HCT116 (cell line): Measurements from ENCODE around the gene KLHL10. TPM values are rescaled to one million over a fixed set of nuclear protein-coding genes. Genes with fewer than 3 reads are reported as not detected.

Experiments used
- ATAC-seq: fragments of 200-7000 bp; cut with Tn5 transposase; 2 replicates; pipeline ENCODE4 v1.9.1; 2020; ENCODE audit warnings: mild to moderate bottlenecking, moderate library complexity
- BruUV-seq: library from RNA; stranded (reverse); fragments of 400-500 nt; replicated peaks from 2 replicates; lab custom pipeline; 2021; lab: Mats Ljungman, UMichigan
- CTCF ChIA-PET: fragments of 300-600 bp; sonication (Branson Sonifier 250); formaldehyde crosslinking; loops from one replicate; lab custom pipeline; 2021; ENCODE audit warnings: antibody characterized with exemption; lab: Charles Lee
- POLR2A ChIA-PET: fragments of 300-600, 350-600 bp; sonication (Branson Sonifier 250); formaldehyde crosslinking; loops from one replicate; lab custom pipeline; 2021; ENCODE audit warnings: antibody characterized with exemption; lab: Charles Lee
- RAD21 ChIA-PET, 2 experiments: fragments of 300-600 bp; sonication (Branson Sonifier 250); formaldehyde crosslinking; loops; one replicate each; lab custom pipeline; 2023; ENCODE audit warnings: low total read pairs in 2 of 2; ENCODE audit not compliant: uncharacterized antibody in 2 of 2, unreplicated experiment in 2 of 2, low non-redundant PET in 1 of 2; lab: Charles Lee
- DNase-seq: peaks from one replicate; pipeline ENCODE4 v3.0.0-alpha.2; 2010; ENCODE audit warnings: low read depth, low spot score
- H2AFZ ChIP-seq: fragments of 200-600 bp; shearing (Covaris generic), sonication (generic); 2 replicates; pipeline ENCODE4 v1.6.1; 2017; ENCODE audit warnings: low read depth, mixed run types, mixed read lengths, antibody characterized with exemption, low read length; ENCODE audit not compliant: poor library complexity, severe bottlenecking
- H3K27ac ChIP-seq: 2 replicates; pipeline ENCODE4 v1.5.1; 2012; ENCODE audit warnings: low read depth, low read length
- H3K27me3 ChIP-seq: fragments of 200-600 bp; sonication (generic); 2 replicates; pipeline ENCODE4 v1.6.1; 2016; ENCODE audit warnings: mixed run types, low read length, mixed read lengths; ENCODE audit not compliant: insufficient read depth
- H3K36me3 ChIP-seq, 2 experiments: fragments of 200-500 bp in 1 of 2; fragments of 200-600 bp in 1 of 2; sonication (Bioruptor generic) in 1 of 2; sonication (generic) in 1 of 2; 2 replicates each; pipeline versions ENCODE4 v1.5.1 to v1.6.1; 2014 to 2016; ENCODE audit warnings: low read length in 2 of 2, inconsistent platforms in 1 of 2, mixed read lengths in 1 of 2, mixed run types in 1 of 2; ENCODE audit not compliant: insufficient read depth in 2 of 2, control insufficient read depth in 1 of 2
- H3K4me1 ChIP-seq, 2 experiments: fragments of 200-600 bp in 1 of 2; sonication (generic) in 1 of 2; 2 replicates each; pipeline versions ENCODE4 v1.5.1 to v1.6.1; 2012 to 2017; ENCODE audit warnings: low read length in 2 of 2, inconsistent platforms in 1 of 2, mild to moderate bottlenecking in 1 of 2, mixed read lengths in 1 of 2, mixed run types in 1 of 2, moderate library complexity in 1 of 2; ENCODE audit not compliant: insufficient read depth in 2 of 2, control insufficient read depth in 1 of 2
- H3K4me2 ChIP-seq: fragments of 200-600 bp; sonication (generic); 2 replicates; pipeline ENCODE4 v1.6.1; 2017; ENCODE audit warnings: mixed run types, low read length, mixed read lengths
- H3K4me3 ChIP-seq, 2 experiments: fragments of 200-600 bp in 1 of 2; sonication (generic) in 1 of 2; replicated peaks in 1 of 2; 2 replicates each; pipeline ENCODE4 v1.5.1; 2011 to 2016; ENCODE audit warnings: low read length in 2 of 2, control low read depth in 1 of 2, low read depth in 1 of 2, mild to moderate bottlenecking in 1 of 2, mixed read lengths in 1 of 2, mixed run types in 1 of 2
- H3K79me2 ChIP-seq: fragments of 200-600 bp; sonication (generic); 2 replicates; pipeline ENCODE4 v1.6.1; 2017; ENCODE audit warnings: mild to moderate bottlenecking, mixed run types, low read length, moderate library complexity, mixed read lengths; ENCODE audit not compliant: insufficient read depth
- H3K9ac ChIP-seq: fragments of 200-600 bp; sonication (generic); 2 replicates; pipeline ENCODE4 v1.6.1; 2016; ENCODE audit warnings: low read length, mixed read lengths
- H3K9me2 ChIP-seq: fragments of 200-600 bp; sonication (generic), shearing (Covaris generic); 2 replicates; pipeline ENCODE4 v1.6.1; 2017; ENCODE audit warnings: mixed run types, mild to moderate bottlenecking, moderate library complexity; ENCODE audit not compliant: insufficient read depth
- H3K9me3 ChIP-seq, 2 experiments: fragments of 200-500 bp in 1 of 2; fragments of 200-600 bp in 1 of 2; sonication (Bioruptor generic) in 1 of 2; sonication (generic) in 1 of 2; 2 replicates each; pipeline ENCODE4 v1.6.1; 2014 to 2017; ENCODE audit warnings: low read length in 2 of 2, mixed read lengths in 2 of 2, inconsistent platforms in 1 of 2, low read depth in 1 of 2, mild to moderate bottlenecking in 1 of 2, mixed run types in 1 of 2, moderate library complexity in 1 of 2; ENCODE audit not compliant: control insufficient read depth in 1 of 2, insufficient read depth in 1 of 2
- H4K20me1 ChIP-seq: fragments of 200-600 bp; sonication (generic), shearing (Covaris generic); 2 replicates; pipeline ENCODE4 v1.6.1; 2017; ENCODE audit warnings: mixed run types, mild to moderate bottlenecking, moderate library complexity; ENCODE audit not compliant: insufficient read depth
- CBX3 ChIP-seq: IDR thresholded peaks from 2 replicates; pipeline ENCODE4 v1.6.1; 2012; ENCODE audit warnings: low read depth
- CTCF ChIP-seq, 3 experiments: fragments of 200-600 bp in 1 of 3; sonication (generic) in 1 of 3; IDR thresholded peaks in 2 of 3; conservative IDR thresholded peaks in 1 of 3; 2 replicates each; pipeline ENCODE4 v1.5.1; 2012 to 2017; ENCODE audit warnings: low read depth in 2 of 3, low read length in 2 of 3, antibody characterized with exemption in 1 of 3, borderline replicate concordance in 1 of 3, control low read depth in 1 of 3, mild to moderate bottlenecking in 1 of 3, mixed read lengths in 1 of 3, mixed run types in 1 of 3, moderate library complexity in 1 of 3; ENCODE audit not compliant: insufficient read depth in 1 of 3
- EGR1 ChIP-seq: IDR thresholded peaks from 2 replicates; pipeline ENCODE4 v1.6.1; 2012; ENCODE audit warnings: low read depth
- ELF1 ChIP-seq: IDR thresholded peaks from 2 replicates; pipeline ENCODE4 v1.6.1; 2012; ENCODE audit warnings: low read depth, borderline replicate concordance
- EZH2 ChIP-seq: fragments of 200-600 bp; sonication (generic); IDR thresholded peaks from 2 replicates; pipeline ENCODE4 v1.6.1; 2017; ENCODE audit warnings: antibody characterized with exemption, mixed run types
- EZH2phosphoT487 ChIP-seq: fragments of 200-600 bp; IDR thresholded peaks from 2 replicates; pipeline ENCODE4 v1.6.1; 2018; ENCODE audit warnings: antibody characterized with exemption, borderline replicate concordance
- FOSL1 ChIP-seq: IDR thresholded peaks from 2 replicates; pipeline ENCODE4 v1.6.1; 2012; ENCODE audit warnings: low read depth
- JUND ChIP-seq: IDR thresholded peaks from 2 replicates; pipeline ENCODE4 v1.6.1; 2012
- MAX ChIP-seq: IDR thresholded peaks from 2 replicates; pipeline ENCODE4 v1.6.1; 2012
- POLR2A ChIP-seq: IDR thresholded peaks from 2 replicates; pipeline ENCODE4 v1.7.0; 2011; ENCODE audit warnings: borderline replicate concordance; ENCODE audit not compliant: insufficient read depth, insufficient read length; ENCODE audit errors: extremely low read depth
- POLR2AphosphoS5 ChIP-seq: IDR thresholded peaks from 2 replicates; pipeline ENCODE4 v1.6.1; 2011; ENCODE audit warnings: mild to moderate bottlenecking, low read depth, low read length, moderate library complexity
- RAD21 ChIP-seq: IDR thresholded peaks from 2 replicates; pipeline ENCODE4 v1.6.1; 2012; ENCODE audit warnings: low read depth, mild to moderate bottlenecking
- REST ChIP-seq: IDR thresholded peaks from 2 replicates; pipeline ENCODE4 v1.6.1; 2012; ENCODE audit warnings: low read depth
- SRF ChIP-seq: IDR thresholded peaks from 2 replicates; pipeline ENCODE4 v1.6.1; 2012; ENCODE audit warnings: low read depth
- TCF7L2 ChIP-seq: IDR thresholded peaks from 2 replicates; pipeline ENCODE4 v1.7.0; 2011; ENCODE audit warnings: borderline replicate concordance, inconsistent platforms; ENCODE audit not compliant: insufficient read depth, insufficient read length; ENCODE audit errors: extremely low read depth
- ZBTB33 ChIP-seq: IDR thresholded peaks from 2 replicates; pipeline ENCODE4 v1.6.1; 2011; ENCODE audit warnings: mild to moderate bottlenecking, low read length, moderate library complexity; ENCODE audit not compliant: insufficient replicate concordance; ENCODE audit errors: extremely low read depth
- ZFX ChIP-seq: fragments of 450-650 bp; IDR thresholded peaks from 2 replicates; pipeline ENCODE4 v1.6.1; 2017
- ZNF274 ChIP-seq: fragments of 200-500 bp; sonication (Bioruptor generic); IDR thresholded peaks from 2 replicates; pipeline ENCODE4 v1.6.1; 2014; ENCODE audit warnings: mild to moderate bottlenecking, low read depth, low read length, inconsistent platforms
- intact Hi-C: fragments of 100-400 bp; cut with micrococcal nuclease; formaldehyde crosslinking; loops from 2 replicates; pipeline ENCODE4 v1.10.0; 2022
- total RNA-seq: library from RNA; stranded (reverse); gene quantifications from one replicate; pipeline ENCODE4 v1.2.1, GENCODE V29; 2021; ENCODE audit not compliant: unreplicated experiment

Gene KLHL10
- total RNA-seq, 1 experiment from 2014 or later: not detected

GRCh38 chr17:41870627-41871026 is 33.0 kb downstream of the KLHL10 start:
- TF ChIP-seq FOSL1: no peak
- TF ChIP-seq CBX3: no peak
- TF ChIP-seq SRF: no peak
- TF ChIP-seq EGR1: no peak
- TF ChIP-seq POLR2AphosphoS5: no peak
- TF ChIP-seq ZFX: no peak
- TF ChIP-seq REST: no peak
- TF ChIP-seq MAX: no peak
- no peak for TF ChIP-seq TCF7L2
- TF ChIP-seq ELF1: no peak
- no peak for TF ChIP-seq CTCF (IDR thresholded peaks at IDR 0.05 in 2 of 3, conservative IDR thresholded peaks at IDR 0.05 in 1 of 3; ENCODE audit: borderline replicate concordance in 1 of 3, insufficient read depth in 1 of 3, low read depth in 2 of 3, low read length in 2 of 3)
- no peak for TF ChIP-seq JUND
- TF ChIP-seq ZBTB33: no peak
- no peak for TF ChIP-seq ZNF274
- no peak for TF ChIP-seq POLR2A
- no peak for TF ChIP-seq RAD21
- TF ChIP-seq EZH2phosphoT487: no peak
- TF ChIP-seq EZH2: no peak
- TF ChIP-seq, all 23 proteins: peak for 0
- RAD21 ChIA-PET: no interaction called here
- no peaks in the 10 kb centered on the region for H3K27me3 ChIP-seq
- intact Hi-C loops: no loop called here
- CTCF ChIA-PET: no interaction called here
- no peaks in the 10 kb centered on the region for H4K20me1 ChIP-seq
- H3K4me2 ChIP-seq: no peak overlapping the region
- H3K9me2 ChIP-seq: no peaks in the 10 kb centered on the region
- H3K9ac ChIP-seq: no peak overlapping the region
- ATAC-seq (peak; percentile 23; the same call in 1 of the 2 replicates), DNase-seq (no peak)
- no TSS peak for BruUV-seq
- no peak overlapping the region for H2AFZ ChIP-seq
- H3K9me3 ChIP-seq: no peaks in the 10 kb centered on the region
- peaks cover 0 to 2% of the 10 kb centered on the region in 2 experiments; a peak in 2 of 4 replicates for H3K4me1 ChIP-seq
- POLR2A ChIA-PET: no interaction called here
- H3K36me3 ChIP-seq: peaks cover 36 to 43% of the 10 kb centered on the region in 2 experiments
- no peak overlapping the region for H3K27ac ChIP-seq
- H3K4me3 ChIP-seq: no peak overlapping the region
- H3K79me2 ChIP-seq: no peaks in the 10 kb centered on the region
